ENCODE results near the gene CDK14. TPM values are rescaled to one million over a fixed set of nuclear protein-coding genes. Genes with fewer than 3 reads are reported as not detected.

The CDK14 gene
- total and polyA plus RNA-seq, 2 donors (not counting 3 experiments of a cell fraction or from before 2014, with no cell fraction given) = 5.5 to 34.2 TPM

DNA sequence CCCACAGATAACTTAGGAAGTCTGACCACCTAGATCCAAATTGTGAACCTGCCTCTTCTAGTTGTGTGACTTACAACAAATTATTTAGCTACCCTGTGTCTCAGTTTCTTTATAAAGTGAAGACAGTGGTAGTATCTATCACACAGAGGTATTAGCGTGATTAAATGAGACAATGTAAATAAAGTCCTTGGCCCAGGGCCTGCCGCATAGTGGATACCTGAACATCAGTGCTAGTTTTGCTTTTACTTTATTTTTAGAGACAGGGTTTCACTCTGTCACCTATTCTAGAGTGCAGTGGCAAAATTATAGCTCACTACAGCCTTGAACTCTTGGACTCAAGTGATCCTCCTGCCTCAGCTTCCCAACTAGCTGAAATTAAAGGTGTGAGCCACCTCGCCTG lies 177.1 kb downstream of the CDK14 start:
- dilution Hi-C loops (cut with MboI; ENCODE audit: extremely low pct_ligation_motif_present, low sequenced_read_pairs) = no loop called here
- TF ChIP-seq EZH2 (IDR thresholded peaks at IDR 0.05; ENCODE audit: borderline replicate concordance, low read depth, low read length, severe bottlenecking) (no peak), GATA2 (IDR thresholded peaks at IDR 0.05; ENCODE audit: insufficient read depth, insufficient read length, low read depth, low read length) (no peak), POLR2AphosphoS5 (IDR thresholded peaks at IDR 0.05; ENCODE audit: insufficient read depth, low read depth, low read length) (no peak), MYC (IDR thresholded peaks at IDR 0.05; ENCODE audit: low read depth, low read length) (no peak), JUN (IDR thresholded peaks at IDR 0.05; ENCODE audit: borderline replicate concordance, insufficient read depth, insufficient read length, low read depth) (no peak)
- TF ChIP-seq, protein P1, sequence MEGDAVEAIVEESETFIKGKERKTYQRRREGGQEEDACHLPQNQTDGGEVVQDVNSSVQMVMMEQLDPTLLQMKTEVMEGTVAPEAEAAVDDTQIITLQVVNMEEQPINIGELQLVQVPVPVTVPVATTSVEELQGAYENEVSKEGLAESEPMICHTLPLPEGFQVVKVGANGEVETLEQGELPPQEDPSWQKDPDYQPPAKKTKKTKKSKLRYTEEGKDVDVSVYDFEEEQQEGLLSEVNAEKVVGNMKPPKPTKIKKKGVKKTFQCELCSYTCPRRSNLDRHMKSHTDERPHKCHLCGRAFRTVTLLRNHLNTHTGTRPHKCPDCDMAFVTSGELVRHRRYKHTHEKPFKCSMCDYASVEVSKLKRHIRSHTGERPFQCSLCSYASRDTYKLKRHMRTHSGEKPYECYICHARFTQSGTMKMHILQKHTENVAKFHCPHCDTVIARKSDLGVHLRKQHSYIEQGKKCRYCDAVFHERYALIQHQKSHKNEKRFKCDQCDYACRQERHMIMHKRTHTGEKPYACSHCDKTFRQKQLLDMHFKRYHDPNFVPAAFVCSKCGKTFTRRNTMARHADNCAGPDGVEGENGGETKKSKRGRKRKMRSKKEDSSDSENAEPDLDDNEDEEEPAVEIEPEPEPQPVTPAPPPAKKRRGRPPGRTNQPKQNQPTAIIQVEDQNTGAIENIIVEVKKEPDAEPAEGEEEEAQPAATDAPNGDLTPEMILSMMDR (IDR thresholded peaks at IDR 0.05; ENCODE audit: extremely low read depth in 1 of 2, insufficient read depth in 1 of 2, low read depth in 1 of 2, low read length in 2 of 2) = no peak
- no peak overlapping the region for H3K4me3 ChIP-seq (replicated peaks in 1 of 3; ENCODE audit: insufficient read depth in 1 of 3, low read depth in 1 of 3, low read length in 3 of 3)
- H2AFZ ChIP-seq (ENCODE audit: low read depth, low read length) = no peak overlapping the region
- H4K20me1 ChIP-seq (replicated peaks; ENCODE audit: control insufficient read depth, extremely low read depth, insufficient read depth, low read length) = no peaks in the 10 kb centered on the region
- H3K9me3 ChIP-seq (replicated peaks; ENCODE audit: control insufficient read depth, insufficient read depth, low read length) = no peaks in the 10 kb centered on the region
- BruUV-seq (replicated peaks) = no TSS peak
- H3K79me2 ChIP-seq (ENCODE audit: control insufficient read depth, insufficient read depth, low read length) = no peaks in the 10 kb centered on the region
- H3K9me1 ChIP-seq (replicated peaks; ENCODE audit: control insufficient read depth, extremely low read depth, insufficient read depth, low read length) = no peaks in the 10 kb centered on the region
- ChIA-PET POLR2A (no interaction called here), CTCF (no interaction called here)
- intact Hi-C loops (cut with micrococcal nuclease) = no loop called here
- FAIRE-seq (no peak), DNase-seq (ENCODE audit: low read depth, low spot score) (no peak)
- no peak overlapping the region for H3K9ac ChIP-seq (replicated peaks; ENCODE audit: extremely low read depth, insufficient read depth, low read length)
- H3K4me2 ChIP-seq (ENCODE audit: insufficient read depth, low read length) = no peak overlapping the region
- H3K27me3 ChIP-seq (ENCODE audit: control insufficient read depth in 2 of 2, insufficient read depth in 2 of 2, low read length in 2 of 2) = no peaks in the 10 kb centered on the region
- no peak overlapping the region for H3K27ac ChIP-seq (ENCODE audit: insufficient read depth, low read depth, low read length)
- H3K36me3 ChIP-seq (ENCODE audit: control insufficient read depth in 2 of 2, extremely low read depth in 1 of 2, insufficient read depth in 2 of 2, low read length in 2 of 2) = no peaks in the 10 kb centered on the region
- H3K4me1 ChIP-seq (ENCODE audit: control insufficient read depth, extremely low read depth, insufficient read depth, low read length) = no peaks in the 10 kb centered on the region

DNA sequence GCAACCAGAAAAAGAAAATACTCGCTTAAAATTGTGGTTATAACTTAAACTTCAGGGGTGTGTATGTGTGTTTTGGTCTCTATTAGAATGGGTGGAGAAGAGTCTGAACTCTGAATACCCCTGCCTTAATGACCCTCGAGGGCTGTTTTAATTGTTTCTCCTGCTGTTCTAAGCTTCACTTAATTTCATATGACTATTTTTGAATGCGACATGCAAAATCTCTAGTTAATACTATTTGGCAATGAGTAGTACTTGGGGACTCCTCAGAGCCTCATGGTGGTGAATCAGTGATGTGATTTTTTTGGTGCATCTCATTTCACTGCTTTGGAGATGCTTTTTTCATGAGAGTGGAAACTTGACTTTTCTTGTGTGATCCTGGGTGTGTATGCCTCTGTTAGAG lies 178.6 kb downstream of the CDK14 start:
- Histone ChIP-seq H3K27ac (ENCODE audit: insufficient read depth, low read depth, low read length) (no peak overlapping the region), H3K79me2 (ENCODE audit: control insufficient read depth, insufficient read depth, low read length) (no peaks in the 10 kb centered on the region), H3K4me3 (replicated peaks in 1 of 3; ENCODE audit: insufficient read depth in 1 of 3, low read depth in 1 of 3, low read length in 3 of 3) (no peak overlapping the region), H2AFZ (ENCODE audit: low read depth, low read length) (no peak overlapping the region), H3K4me2 (ENCODE audit: insufficient read depth, low read length) (no peak overlapping the region), H3K9me1 (replicated peaks; ENCODE audit: control insufficient read depth, extremely low read depth, insufficient read depth, low read length) (no peaks in the 10 kb centered on the region), H4K20me1 (replicated peaks; ENCODE audit: control insufficient read depth, extremely low read depth, insufficient read depth, low read length) (no peaks in the 10 kb centered on the region), H3K9me3 (replicated peaks; ENCODE audit: control insufficient read depth, insufficient read depth, low read length) (no peaks in the 10 kb centered on the region), H3K36me3 (ENCODE audit: control insufficient read depth in 2 of 2, extremely low read depth in 1 of 2, insufficient read depth in 2 of 2, low read length in 2 of 2) (no peaks in the 10 kb centered on the region), H3K4me1 (ENCODE audit: control insufficient read depth, extremely low read depth, insufficient read depth, low read length) (no peaks in the 10 kb centered on the region), H3K9ac (replicated peaks; ENCODE audit: extremely low read depth, insufficient read depth, low read length) (no peak overlapping the region), H3K27me3 (ENCODE audit: control insufficient read depth in 2 of 2, insufficient read depth in 2 of 2, low read length in 2 of 2) (no peaks in the 10 kb centered on the region)
- FAIRE-seq = no peak
- POLR2A ChIA-PET = no interaction called here
- intact Hi-C loops (cut with micrococcal nuclease) = no loop called here
- BruUV-seq (replicated peaks) = no TSS peak
- DNase-seq (ENCODE audit: low read depth, low spot score) = no peak
- dilution Hi-C loops (cut with MboI; ENCODE audit: extremely low pct_ligation_motif_present, low sequenced_read_pairs) = no loop called here
- no peak for TF ChIP-seq FOS (IDR thresholded peaks at IDR 0.05; ENCODE audit: borderline replicate concordance, insufficient read depth, low read length)
- no peak for TF ChIP-seq POLR2A (IDR thresholded peaks at IDR 0.05; ENCODE audit: low read depth, low read length)
- TF ChIP-seq, protein P2, sequence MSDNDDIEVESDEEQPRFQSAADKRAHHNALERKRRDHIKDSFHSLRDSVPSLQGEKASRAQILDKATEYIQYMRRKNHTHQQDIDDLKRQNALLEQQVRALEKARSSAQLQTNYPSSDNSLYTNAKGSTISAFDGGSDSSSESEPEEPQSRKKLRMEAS (IDR thresholded peaks at IDR 0.05; ENCODE audit: insufficient read depth, insufficient read length) = no peak
- no peak for TF ChIP-seq EZH2 (IDR thresholded peaks at IDR 0.05; ENCODE audit: borderline replicate concordance, low read depth, low read length, severe bottlenecking)
- TF ChIP-seq POLR2AphosphoS5 (IDR thresholded peaks at IDR 0.05; ENCODE audit: insufficient read depth, low read depth, low read length) = no peak
- TF ChIP-seq GATA2 (IDR thresholded peaks at IDR 0.05; ENCODE audit: insufficient read depth, insufficient read length, low read depth, low read length) = no peak
- no peak for TF ChIP-seq MYC (IDR thresholded peaks at IDR 0.05; ENCODE audit: low read depth, low read length)
- no peak for TF ChIP-seq JUN (IDR thresholded peaks at IDR 0.05; ENCODE audit: borderline replicate concordance, insufficient read depth, insufficient read length, low read depth)
- TF ChIP-seq, protein P1 (IDR thresholded peaks at IDR 0.05; ENCODE audit: extremely low read depth in 1 of 2, insufficient read depth in 1 of 2, low read depth in 1 of 2, low read length in 2 of 2) = no peak
- CTCF ChIA-PET = no interaction called here
